COLO668 (cell line): ENCODE measurements around the gene KRTAP29-1.
"Not testable (repeated sequence)": the region's sequence is repeated elsewhere in the genome, so short reads cannot be mapped to it uniquely, and the experiment has no call there.

Experiments
- DNase-seq: peaks from one replicate; lab custom pipeline; 2025; ENCODE audit not compliant: unreplicated experiment; lab: John Stamatoyannopoulos, UW

Gene KRTAP29-1

GRCh38 chr17:41301204-41301790 is 1.4 kb downstream of the KRTAP29-1 start:
- DNase-seq: no peak

- no peak for DNase-seq
Measured at GRCh38 chr17:41298458-41299135, 4.1 kb downstream of the KRTAP29-1 start.

GRCh38 chr17:41296846-41297245 is 5.8 kb downstream of the KRTAP29-1 start:
- no peak for DNase-seq

GRCh38 chr17:41294016-41294415 is 8.6 kb downstream of the KRTAP29-1 start:
- no peak for DNase-seq

GRCh38 chr17:41287050-41287449 is 15.6 kb downstream of the KRTAP29-1 start:
- DNase-seq: no peak

GRCh38 chr17:41284546-41284945 is 18.1 kb downstream of the KRTAP29-1 start:
- DNase-seq: no peak

- DNase-seq: no peak
Measured at GRCh38 chr17:41284043-41284442, 18.6 kb downstream of the KRTAP29-1 start.

GRCh38 chr17:41278176-41278955 is 24.3 kb downstream of the KRTAP29-1 start:
- DNase-seq: no peak

- DNase-seq: not testable (repeated sequence)
Measured at GRCh38 chr17:41275648-41276190, 26.9 kb downstream of the KRTAP29-1 start, which contains the start of gene KRTAP9-7. Gene KRTAP9-7 (plus strand): TSS chr17:41275698. CDS start chr17:41275698, 0 bp downstream.

GRCh38 chr17:41271858-41272257 is 30.8 kb downstream of the KRTAP29-1 start:
- DNase-seq: no peak

GRCh38 chr17:41271323-41271722 is 31.3 kb downstream of the KRTAP29-1 start:
- DNase-seq: not testable (repeated sequence)

GRCh38 chr17:41267711-41268110 is 34.9 kb downstream of the KRTAP29-1 start:
- no peak for DNase-seq

GRCh38 chr17:41265078-41265477 is 37.6 kb downstream of the KRTAP29-1 start, which contains the start of gene KRTAP9-6:
Gene KRTAP9-6 (plus strand): TSS chr17:41265378. CDS start chr17:41265378, 0 bp downstream.
- no peak for DNase-seq

- DNase-seq: no peak
Measured at GRCh38 chr17:41264599-41264998, 38.1 kb downstream of the KRTAP29-1 start.

- DNase-seq: no peak
Measured at GRCh38 chr17:41263212-41263611, 39.4 kb downstream of the KRTAP29-1 start.

- no peak for DNase-seq
Measured at GRCh38 chr17:41258406-41258805, 44.2 kb downstream of the KRTAP29-1 start.

- DNase-seq: no peak
Measured at GRCh38 chr17:41256291-41256685, 46.4 kb downstream of the KRTAP29-1 start.

GRCh38 chr17:41255381-41256290 is 47.0 kb downstream of the KRTAP29-1 start, which contains the start of gene KRTAP9-9:
Gene KRTAP9-9 (plus strand): TSS chr17:41255384.
- peak; percentile 2 for DNase-seq

GRCh38 chr17:41254861-41255260 is 47.8 kb downstream of the KRTAP29-1 start:
- no peak for DNase-seq
